ENCODE results near the gene CYSLTR2.
"Not testable (repeated sequence)": the region's sequence is repeated elsewhere in the genome, so short reads cannot be mapped to it uniquely, and the experiment has no call there.

The CYSLTR2 gene

DNA sequence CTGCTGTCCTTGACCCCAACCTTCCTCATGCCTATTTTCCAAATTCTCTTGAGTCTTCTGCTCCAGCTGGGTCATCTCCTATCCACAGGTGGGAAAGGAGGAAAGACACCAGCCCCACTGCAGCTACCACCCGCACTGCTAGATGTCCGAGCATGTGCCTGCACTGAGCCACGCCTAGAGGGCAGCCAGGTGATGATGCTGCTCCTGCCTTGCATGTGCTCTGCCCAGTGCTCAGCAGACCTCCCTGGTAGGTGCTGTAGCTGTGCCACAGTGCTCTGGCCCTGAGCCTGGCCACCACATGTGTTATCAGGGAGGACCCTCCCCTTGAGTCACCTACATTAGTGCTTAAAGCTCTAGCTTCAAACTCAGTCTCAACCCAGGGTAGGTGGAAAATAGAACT is 6.9 kb upstream of the CYSLTR2 start:
- no peak for DNase-seq

DNA sequence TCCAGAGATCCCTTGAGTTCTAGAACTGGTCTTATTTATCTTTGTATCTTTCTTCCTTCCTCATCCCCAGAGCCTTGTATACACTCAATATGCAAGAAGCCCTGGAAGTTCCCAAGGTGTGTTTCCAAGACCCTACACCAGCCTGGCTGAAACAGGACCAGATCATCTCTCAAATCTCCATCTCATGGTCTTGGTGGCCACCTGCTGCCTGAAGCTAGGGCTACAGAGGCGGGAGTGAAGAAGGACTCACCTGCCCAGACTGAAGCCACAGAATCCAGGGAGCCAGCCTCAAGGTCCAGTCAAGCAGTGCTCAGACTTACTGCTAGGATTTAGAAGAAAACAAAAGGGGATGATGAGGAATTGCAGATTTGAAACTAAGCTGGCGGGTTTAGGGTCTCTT is 6.1 kb upstream of the CYSLTR2 start:
- no peak for DNase-seq

DNA sequence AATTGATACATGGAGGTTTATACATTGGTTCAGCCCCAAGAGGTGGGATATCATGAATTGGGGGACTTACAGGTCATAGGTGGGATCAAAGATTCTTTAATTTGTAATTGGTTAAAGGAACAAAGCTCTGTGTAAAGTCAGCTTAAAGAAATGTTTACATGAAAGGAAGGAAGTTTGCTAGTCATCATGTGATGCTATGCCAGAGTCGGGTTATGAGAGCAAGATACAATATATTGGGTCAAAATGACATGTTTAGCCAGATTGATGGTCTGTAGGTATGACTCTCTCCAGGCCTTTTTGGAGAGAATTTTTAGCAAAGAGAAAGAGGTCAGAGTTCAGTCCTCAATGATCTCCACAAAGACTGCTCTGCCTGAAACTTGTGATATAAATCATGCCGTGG is 5.3 kb upstream of the CYSLTR2 start:
- DNase-seq, result no peak

DNA sequence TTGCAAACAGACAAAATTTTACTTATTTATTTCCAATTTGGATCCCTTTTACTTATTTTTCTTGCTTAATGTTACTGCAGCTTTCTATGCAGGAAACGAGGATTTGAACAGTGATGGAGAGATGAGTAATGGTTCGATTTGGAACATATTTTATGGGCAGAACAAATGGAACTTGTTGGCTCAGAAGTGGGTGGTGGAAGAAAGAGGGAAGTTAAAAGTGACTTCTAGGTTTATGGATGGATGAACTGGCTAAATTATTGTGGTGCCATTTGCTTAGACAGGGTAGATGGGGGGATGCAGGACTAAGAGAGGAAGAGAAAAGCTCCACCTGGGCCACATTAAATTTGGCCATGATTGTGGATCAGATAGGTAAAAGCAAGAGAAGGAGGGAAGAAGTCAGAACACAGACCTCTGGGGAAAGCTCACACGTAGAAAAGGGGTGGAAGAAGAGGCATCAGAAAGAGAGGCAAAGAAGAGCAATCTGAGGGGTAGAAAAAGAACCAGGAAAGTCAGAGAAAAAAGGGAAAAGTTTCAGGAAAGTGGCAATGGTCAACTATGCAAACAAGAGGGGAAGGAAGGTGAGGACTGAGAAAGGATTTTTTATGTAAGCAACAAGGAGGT is 768 bp upstream of the CYSLTR2 start:
- no peak for DNase-seq

DNA sequence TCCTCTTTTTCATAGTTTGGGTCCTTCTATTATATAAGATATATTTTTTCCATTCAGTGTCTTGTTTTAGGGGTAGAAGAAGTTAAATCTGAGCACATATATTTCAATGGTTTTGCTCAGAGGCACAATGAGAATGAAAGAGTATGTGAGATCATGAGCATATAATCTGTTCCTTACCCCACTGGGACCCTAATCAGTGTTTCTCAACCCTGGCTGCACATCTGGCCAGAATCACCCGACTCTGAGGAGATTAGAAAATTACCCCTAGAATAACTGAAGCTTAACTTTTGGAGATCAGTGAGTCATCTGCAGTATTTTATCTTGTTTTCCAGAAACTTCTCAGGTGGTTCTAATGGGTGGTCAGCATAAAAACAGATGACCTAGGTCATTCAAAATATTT is 782 bp downstream of the CYSLTR2 start:
- no peak for DNase-seq

DNA sequence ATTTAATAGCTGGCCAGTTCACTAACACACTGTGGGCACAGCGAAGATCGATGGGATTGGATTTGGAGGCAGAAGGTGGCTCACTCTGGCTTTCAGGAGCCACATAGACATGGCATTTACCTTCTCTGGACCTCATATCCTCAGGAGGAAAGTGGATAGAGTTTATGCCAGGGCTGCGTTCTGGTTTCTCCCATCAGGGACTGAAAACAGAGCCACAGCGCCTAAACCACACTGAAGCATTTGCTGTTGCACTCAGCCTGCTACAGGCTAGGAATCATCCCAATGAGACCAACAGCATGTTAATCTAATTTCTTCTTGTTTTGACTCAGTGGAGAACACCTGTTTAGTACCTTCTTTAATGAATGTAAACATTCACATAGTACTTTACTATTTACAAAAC is 1.6 kb downstream of the CYSLTR2 start:
- DNase-seq, result no peak

DNA sequence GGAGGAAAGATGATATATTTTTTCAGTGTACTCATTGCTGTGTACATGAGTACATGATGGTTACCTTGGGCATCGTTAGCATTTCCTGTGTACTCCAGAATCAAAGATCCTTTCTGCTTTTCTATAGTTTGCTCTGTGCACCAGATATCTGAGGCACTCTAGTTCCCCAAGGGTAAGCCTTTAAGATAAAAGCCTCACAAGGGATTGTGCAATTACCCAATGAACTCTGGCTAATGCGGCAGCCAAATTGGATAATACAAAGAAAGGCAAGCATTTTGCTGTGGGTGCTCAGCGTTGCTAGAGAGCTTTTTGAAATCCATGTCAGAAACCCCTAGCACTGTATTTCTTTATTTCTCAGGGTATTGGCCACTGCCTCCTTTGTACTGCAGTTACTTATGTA is 2.9 kb downstream of the CYSLTR2 start:
- DNase-seq, result no peak

DNA sequence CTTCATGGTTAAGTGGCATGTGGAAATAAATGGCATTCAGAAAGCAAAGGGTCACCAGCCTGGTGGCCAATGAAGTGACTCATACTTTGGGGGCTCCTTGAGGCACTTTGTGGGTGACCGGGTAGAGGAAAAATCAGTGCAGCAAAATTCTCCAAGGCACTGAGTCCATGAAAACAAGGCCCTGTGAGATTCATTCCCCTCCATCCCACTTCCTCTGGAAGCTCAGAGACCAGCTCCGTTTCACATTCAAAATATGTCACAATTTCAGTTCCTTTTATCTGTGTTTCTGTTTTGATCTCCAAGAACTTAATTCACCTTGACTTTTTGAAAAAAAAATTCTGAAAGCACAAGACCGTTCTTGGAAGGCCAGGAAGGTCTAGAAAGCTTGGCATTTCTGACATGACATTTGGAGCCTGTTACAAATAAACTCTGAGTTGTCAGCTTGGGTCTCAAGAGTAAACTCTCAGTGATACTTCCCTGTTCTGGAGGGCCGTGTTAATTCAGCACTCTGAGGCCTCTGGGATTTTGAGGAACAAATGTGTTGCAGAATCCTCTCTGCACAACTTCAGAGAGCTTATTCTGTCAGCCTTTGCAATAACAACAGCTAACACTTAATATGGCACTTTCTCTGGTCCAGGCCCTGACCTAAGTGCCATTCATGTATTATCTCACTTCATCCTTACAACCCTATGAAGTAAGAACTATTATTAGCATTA is 6.8 kb downstream of the CYSLTR2 start:
- DNase-seq, result no peak

DNA sequence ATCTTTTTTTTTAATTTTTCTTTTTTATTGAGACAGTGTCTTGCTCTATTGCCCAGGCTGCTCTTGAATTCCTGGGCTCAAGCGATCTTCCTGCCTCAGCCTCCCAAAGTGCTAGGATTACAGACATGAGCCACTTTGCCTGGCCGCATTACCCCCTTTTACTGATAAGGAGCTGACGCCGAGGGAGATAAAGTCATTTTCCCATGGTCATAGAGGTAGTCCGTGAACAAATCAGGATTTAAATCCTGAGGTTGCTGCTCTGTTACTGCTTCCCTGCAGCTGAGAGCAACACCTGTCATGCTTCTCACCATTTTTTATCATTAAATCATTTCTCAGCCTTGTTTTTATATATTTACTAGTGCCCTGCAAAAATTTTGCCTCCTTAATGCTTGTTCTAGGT is 7.4 kb downstream of the CYSLTR2 start:
- no peak for DNase-seq

DNA sequence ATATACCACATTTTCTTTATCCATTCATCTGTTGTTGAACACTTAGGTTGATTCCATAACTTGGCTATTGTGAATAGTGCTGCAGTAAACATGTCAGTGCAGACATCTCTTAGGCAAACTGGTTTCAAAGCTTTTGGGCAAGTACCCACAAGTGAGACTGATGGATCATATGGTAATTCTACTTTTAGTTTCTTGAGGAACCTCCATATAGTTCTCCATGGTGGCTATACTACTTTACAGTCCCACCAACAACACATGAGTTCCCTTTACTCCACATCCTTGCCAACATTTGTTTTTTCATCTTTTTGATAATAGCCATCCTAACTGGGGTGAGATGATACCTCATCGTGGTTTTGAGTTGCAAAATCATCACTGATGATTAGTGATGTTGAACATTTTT is 8.5 kb downstream of the CYSLTR2 start:
- DNase-seq, result no peak

DNA sequence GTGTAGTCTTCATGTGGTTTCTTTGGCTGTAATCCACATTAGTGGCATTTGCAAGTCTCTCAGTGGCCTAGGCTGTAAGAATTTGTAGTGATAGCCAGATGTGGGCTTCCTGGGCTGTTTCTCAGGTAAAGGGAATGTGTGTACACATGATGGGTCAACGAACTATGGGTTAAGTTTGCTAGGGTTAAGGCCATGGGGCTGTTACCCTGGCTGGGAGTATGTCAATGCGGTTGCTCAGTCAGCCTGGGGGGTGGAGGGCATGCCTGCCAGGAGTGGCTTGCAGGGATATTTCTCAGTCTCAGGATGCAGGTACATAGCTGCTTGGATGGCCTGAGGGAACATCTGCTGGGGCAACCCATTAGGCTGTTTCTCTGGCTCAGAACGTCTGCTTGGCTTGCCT is 13.4 kb downstream of the CYSLTR2 start:
- no peak for DNase-seq

DNA sequence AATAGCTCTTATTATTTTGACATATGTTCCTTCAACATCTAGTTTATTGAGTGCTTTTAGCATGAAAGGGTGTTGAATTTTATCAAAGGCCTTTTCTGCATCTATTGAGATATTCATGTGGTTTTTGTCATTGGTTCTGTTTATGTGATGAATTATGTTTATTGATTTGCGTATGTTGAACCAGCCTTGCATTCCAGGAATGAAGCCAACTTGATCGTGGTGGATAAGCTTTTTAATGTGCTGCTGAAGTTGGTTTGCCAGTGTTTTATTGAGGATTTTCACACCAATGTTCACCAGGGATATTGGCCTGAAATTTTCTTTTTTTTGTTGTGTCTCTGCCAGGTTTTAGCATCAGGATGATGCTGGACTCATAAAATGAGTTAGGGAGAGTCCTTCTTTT is 17.7 kb downstream of the CYSLTR2 start:
- DNase-seq, result not testable (repeated sequence)

DNA sequence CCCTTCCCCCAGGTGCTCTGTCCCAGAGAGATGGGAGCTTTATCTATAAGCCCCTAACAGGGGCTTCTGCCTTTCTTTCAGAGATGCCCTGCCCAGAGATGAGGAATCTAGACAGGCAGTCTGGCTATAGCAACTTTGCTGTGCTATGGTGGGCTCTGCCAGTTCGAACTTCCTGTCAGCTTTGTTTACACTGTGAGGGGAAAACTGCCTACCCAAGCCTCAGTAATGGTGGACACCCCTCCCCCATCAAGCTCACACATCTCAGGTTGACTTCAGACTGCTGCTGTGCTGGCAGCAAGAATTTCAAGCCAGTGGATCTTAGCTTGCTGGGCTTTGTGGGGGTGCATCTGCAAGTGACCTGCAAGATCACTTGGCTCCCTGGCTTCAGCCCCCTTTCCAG is 21.5 kb downstream of the CYSLTR2 start:
- DNase-seq, result no peak

DNA sequence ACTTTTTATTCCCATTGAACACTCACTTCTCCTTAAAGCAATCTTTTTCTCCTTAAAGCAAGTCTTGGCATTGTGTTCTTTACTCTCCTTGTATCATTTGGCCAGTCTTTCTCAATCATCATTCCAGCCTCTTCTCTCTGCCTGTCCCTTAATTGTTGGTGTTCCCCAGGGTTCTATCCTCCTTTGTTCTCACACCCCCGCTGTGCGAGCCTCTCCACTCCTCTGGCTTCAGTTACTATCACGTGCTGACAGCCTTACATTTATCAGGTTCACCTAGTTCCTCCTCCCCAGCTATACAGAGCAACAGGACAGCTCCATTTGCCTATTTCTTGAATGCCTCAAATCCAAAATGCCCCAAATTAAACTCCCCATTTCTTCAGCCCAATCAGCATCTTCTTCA is 24.6 kb downstream of the CYSLTR2 start:
- no peak for DNase-seq

DNA sequence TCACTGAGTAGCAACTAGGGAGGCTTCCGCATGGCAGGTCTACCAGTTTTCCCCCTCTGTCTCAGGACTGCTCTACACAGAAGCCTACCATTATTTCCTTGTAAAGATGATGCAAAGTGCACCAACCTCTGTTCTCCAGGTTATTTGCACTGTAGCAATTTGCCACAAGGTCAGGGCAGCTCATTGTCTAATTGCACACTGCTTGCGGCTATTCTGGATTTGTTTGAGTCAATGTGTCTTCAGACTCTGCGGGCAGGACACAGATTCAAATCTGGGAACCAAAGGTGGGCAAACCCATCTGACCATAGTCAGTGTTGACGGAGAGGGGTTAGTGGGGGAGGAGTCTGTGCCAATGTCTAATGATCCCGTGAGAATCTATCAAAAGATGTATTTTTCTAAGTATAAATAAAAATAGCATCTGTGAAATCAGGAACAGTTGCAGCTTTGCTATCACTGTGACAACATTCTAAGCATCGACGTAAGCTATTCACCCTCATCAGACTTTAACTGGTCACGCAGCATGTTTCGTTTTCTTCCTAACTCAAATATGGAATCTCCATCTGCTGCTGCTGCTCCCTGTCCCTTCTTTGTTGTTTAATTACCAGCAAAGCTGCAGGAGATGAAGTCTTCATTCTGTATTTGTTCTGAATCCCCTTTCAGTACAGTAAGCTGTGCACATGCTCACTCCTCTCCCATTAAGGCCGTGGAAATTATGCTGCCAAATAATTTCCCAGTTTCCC is 26.4 kb downstream of the CYSLTR2 start:
- no peak for DNase-seq

DNA sequence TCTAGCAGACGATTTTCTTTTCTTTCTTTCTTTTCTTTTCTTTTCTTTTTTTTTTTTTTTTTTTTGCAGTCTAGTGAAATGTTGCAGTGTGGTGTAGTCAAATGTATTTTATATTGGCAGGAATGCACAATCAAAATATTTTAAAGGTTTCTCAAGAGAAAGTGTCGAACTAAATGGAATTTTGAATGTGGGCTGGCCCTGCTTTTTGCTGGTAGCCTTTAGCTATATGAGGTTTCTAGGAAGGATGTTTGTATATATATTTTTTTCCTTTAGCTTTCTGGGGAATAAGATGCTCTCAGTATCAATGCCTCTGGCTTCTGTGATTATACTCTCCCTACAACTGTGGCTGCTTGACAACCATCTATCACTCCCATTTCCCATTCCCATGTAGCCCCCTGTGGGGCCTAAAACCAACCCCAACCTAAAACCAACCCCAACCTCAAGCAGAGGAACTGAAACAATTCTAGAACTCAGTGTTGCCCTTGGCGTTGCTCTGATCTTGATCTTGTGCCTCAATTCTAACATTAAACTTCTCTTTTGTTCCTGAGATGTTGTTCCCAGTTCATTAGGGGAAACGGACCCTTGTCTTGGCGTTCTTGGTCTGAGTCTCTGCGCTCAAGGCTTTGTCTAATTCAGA is 27.1 kb downstream of the CYSLTR2 start:
- no peak for DNase-seq

DNA sequence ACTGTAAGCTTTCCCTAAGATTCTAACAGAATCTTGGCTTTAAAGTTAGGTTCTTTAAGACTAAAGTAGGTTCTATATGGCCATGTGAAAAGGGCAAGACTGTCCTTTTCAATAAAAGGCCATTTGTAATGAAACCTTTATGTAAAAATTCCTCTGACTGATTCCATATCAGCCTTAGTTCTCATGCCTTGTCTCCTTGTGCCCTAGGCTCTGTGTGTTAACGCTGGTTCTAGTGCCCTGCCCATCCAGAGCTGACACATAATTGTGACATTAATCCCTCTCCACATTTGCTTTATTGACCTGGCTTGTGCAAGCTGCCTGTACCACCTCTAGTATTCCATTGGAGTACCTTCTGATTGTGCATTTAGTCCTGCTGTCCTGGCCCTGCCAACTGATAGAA is 28.2 kb downstream of the CYSLTR2 start:
- DNase-seq, result no peak

DNA sequence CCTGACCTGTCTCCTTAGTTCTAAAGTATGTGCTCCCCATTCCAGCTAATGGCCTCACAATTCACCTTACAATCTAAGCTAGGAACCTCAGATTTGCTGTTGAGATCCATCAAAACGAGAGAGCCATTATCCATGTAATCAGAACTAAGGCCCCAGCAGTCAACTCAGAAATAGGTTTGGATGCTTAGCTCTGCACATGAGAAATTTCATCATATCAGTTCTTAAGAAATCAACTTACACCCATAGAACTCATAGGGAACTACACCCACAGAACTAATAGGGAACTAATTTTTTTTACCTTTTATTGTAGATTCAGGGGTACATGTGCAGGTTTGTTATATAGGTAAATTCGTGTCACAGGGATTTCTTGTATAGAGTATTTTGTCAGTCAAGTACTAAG is 28.7 kb downstream of the CYSLTR2 start:
- DNase-seq, result no peak

DNA sequence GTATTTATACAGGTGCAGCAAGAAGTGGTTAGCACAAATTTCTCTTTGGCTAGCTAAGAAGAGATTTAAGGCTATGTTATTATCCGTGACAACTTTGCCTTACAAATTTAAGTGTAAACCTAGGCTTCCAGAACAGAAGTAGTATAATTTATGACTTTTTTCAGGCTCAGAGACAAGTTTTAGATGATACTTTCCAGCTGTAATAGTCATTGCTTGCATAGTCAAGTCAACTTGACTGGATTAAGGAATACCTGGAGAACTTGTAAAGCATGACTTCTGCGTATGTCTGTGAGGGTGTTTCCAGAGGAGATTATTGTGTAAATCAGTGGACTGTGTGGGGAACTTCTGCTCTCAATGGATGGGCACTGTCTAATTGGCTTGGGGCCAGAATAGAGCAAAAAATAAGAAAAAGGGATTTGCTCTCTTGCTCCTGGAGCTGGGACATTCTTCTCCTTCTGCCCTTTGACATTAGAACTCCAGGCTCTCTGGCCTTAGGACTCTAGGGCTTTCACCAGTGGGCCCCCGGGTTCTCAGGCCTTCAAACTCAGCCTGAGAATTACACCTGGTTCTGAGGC is 33.0 kb downstream of the CYSLTR2 start:
- DNase-seq, result no peak

DNA sequence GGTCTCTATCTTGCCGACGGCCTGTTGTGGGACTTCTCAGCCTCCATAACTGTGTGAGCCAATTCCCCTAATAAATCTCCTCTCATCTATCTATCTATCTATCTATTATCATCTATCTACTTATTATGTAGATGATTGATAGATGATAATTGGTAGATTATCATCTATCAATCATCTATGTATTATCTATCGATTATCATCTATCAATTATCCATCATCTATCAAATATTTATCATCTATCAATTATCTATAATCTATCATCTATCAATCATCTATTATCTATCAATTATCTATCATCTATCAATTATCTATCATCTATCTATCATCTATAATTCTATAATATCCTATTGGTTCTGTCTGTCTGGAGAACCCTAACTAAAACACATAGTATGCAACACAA is 33.5 kb downstream of the CYSLTR2 start:
- no peak for DNase-seq

DNA sequence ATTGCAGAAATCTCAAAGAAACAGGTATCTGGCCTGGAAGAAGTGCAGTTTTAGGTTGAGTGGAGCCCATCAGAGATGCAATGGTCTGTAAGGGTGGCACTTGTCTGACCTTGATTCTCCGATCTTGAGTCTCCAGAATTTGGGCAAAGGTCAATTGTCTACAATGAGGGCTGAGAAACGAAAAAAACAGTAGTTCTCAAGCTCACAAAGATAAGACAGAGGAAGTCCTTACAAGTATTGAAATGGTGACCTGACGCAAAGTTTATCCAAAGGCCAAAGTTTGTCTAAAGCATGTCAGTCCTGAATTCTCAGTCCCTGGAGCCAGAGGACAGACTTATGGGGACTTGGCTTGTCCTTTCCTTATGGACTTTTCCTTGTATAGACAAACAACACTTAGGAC is 40.3 kb downstream of the CYSLTR2 start:
- DNase-seq, result no peak

DNA sequence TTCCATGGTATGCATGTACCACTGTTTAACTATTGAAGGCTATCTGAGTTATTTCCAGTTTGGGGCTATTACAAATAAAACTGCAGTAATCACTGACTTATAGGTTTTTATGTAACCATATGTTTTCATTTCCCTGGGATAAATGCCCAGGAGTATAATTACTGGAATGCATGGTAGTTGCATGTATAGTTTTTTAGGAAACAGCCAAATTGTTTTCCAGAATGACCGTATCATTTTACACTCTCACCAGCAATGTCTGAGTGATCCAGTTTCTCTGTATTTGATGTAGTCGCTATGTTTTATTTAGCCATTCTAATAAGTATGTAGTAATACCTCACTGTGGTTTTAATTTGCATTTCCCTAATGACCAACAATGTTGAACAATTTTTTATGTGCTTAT is 42.0 kb downstream of the CYSLTR2 start:
- DNase-seq, result no peak

DNA sequence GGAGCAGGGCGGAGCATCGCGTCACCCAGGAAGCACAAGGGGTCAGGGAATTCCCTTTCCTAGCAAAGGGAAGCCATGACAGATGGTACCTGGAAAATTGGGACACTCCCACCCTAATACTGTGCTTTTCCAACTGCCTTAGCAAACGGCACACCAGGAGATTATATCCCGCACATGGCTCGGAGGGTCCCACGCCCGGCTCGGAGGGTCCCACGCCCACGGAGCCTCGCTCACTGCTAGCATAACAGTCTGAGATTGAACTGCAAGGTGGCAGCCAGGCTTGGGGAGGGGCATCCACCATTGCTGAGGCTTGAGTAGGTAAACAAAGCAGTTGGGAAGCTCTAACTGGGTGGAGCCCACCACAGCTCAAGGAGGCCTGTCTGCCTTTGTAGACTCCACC is 42.9 kb downstream of the CYSLTR2 start:
- not testable (repeated sequence) for DNase-seq

DNA sequence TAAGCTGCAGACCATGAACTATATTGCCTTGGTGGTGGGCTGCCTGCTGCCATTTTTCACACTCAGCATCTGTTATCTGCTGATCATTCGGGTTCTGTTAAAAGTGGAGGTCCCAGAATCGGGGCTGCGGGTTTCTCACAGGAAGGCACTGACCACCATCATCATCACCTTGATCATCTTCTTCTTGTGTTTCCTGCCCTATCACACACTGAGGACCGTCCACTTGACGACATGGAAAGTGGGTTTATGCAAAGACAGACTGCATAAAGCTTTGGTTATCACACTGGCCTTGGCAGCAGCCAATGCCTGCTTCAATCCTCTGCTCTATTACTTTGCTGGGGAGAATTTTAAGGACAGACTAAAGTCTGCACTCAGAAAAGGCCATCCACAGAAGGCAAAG is 53.7 kb downstream of the CYSLTR2 start:
- no peak for DNase-seq
